K562 (cell line): ENCODE measurements around the gene DLL4. TPM values are rescaled to one million over a fixed set of nuclear protein-coding genes. Genes with fewer than 3 reads are reported as not detected.

Experiments
- ADNP ChIP-seq: fragments of 200-800 bp; sonication (Bioruptor generic); IDR thresholded peaks from 2 replicates; pipeline ENCODE4 v1.6.1; 2016; ENCODE audit warnings: missing genetic modification characterization, missing compliant biosample characterization
- HDAC1 ChIP-seq, 2 experiments: fragments of 450-650 bp; IDR thresholded peaks; 2 replicates each; pipeline ENCODE4 v1.6.1; 2016 to 2017; ENCODE audit warnings: inconsistent platforms in 1 of 2, mild to moderate bottlenecking in 1 of 2, moderate library complexity in 1 of 2
- HINFP ChIP-seq: fragments of 450-650 bp; conservative IDR thresholded peaks from 2 replicates; pipeline ENCODE4 v1.6.1; 2016; ENCODE audit warnings: missing genetic modification characterization, low read depth, mild to moderate bottlenecking, control low read depth, missing compliant biosample characterization
- KDM5B ChIP-seq: fragments of 200-600 bp; sonication (generic); IDR thresholded peaks from 2 replicates; pipeline ENCODE4 v1.6.1; 2012; ENCODE audit warnings: low read depth, mild to moderate bottlenecking, moderate library complexity, low read length, control low read depth, inconsistent platforms; ENCODE audit not compliant: insufficient replicate concordance
- MAZ ChIP-seq, 2 experiments: fragments of 450-650 bp in 1 of 2; sonication (generic) in 1 of 2; formaldehyde crosslinking; IDR thresholded peaks in 1 of 2; conservative IDR thresholded peaks in 1 of 2; 2 replicates each; pipeline versions ENCODE4 v1.4.0 to v1.5.0; 2020; ENCODE audit warnings: mild to moderate bottlenecking in 1 of 2, missing genetic modification reagents in 1 of 2
- MECOM ChIP-seq: fragments of 250-450 bp; sonication (Bioruptor Pico); IDR thresholded peaks from 2 replicates; pipeline ENCODE4 v1.8.0; 2022; ENCODE audit warnings: inconsistent platforms
- NR4A1 ChIP-seq, 2 experiments: fragments of 250-450 bp in 1 of 2; fragments of 450-650 bp in 1 of 2; sonication (Bioruptor Pico) in 1 of 2; IDR thresholded peaks; 2 replicates each; pipeline versions ENCODE4 v1.4.0 to v1.6.1; 2016 to 2020; ENCODE audit warnings: mild to moderate bottlenecking in 2 of 2, missing compliant biosample characterization in 1 of 2, missing genetic modification characterization in 1 of 2, moderate library complexity in 1 of 2
- SIX5 ChIP-seq, 2 experiments: IDR thresholded peaks; 2 replicates each; pipeline ENCODE4 v1.6.1; 2011; ENCODE audit warnings: low read length in 2 of 2, borderline replicate concordance in 1 of 2, low read depth in 1 of 2, mild to moderate bottlenecking in 1 of 2, moderate library complexity in 1 of 2; ENCODE audit not compliant: insufficient read depth in 1 of 2
- SNIP1 ChIP-seq: fragments of 450-650 bp; IDR thresholded peaks from 2 replicates; pipeline ENCODE4 v1.7.1; 2017; ENCODE audit warnings: low read depth, mild to moderate bottlenecking
- SOX6 ChIP-seq: fragments of 450-650 bp; IDR thresholded peaks from 2 replicates; pipeline ENCODE4 v1.6.1; 2014; ENCODE audit warnings: mild to moderate bottlenecking
- SP2 ChIP-seq: IDR thresholded peaks from 2 replicates; pipeline ENCODE4 v1.6.1; 2011; ENCODE audit warnings: mild to moderate bottlenecking, low read depth, low read length, moderate library complexity; ENCODE audit not compliant: poor library complexity, severe bottlenecking; ENCODE audit errors: extremely low read depth
- SRSF7 ChIP-seq: fragments of 200-400 bp; formaldehyde crosslinking; optimal IDR thresholded peaks from 2 replicates; pipeline ENCODE3; 2017; ENCODE audit warnings: mild to moderate bottlenecking, low read depth, low read length
- TAF1 ChIP-seq: IDR thresholded peaks from 2 replicates; pipeline ENCODE4 v1.6.1; 2011; ENCODE audit warnings: mild to moderate bottlenecking, low read length, moderate library complexity; ENCODE audit not compliant: insufficient read depth, control insufficient read depth, severe bottlenecking; ENCODE audit errors: extremely low read depth
- TFAM ChIP-seq: fragments of 250-450 bp; sonication (Bioruptor Pico); conservative IDR thresholded peaks from 2 replicates; pipeline ENCODE4 v1.5.0; 2021; ENCODE audit warnings: mild to moderate bottlenecking, moderate library complexity
- XRCC4 ChIP-seq: IDR thresholded peaks from one replicate; pipeline ENCODE4 v1.6.1; 2011; ENCODE audit not compliant: insufficient read depth, insufficient read length; ENCODE audit errors: extremely low read depth
- ZNF384 ChIP-seq: IDR thresholded peaks from 2 replicates; pipeline ENCODE4 v1.6.1; 2012; ENCODE audit warnings: low read depth, low read length, improper control_type of control experiment
- ZNF551 ChIP-seq: fragments of 250-450 bp; sonication (Bioruptor Pico); IDR thresholded peaks from 2 replicates; pipeline ENCODE4 v1.5.0; 2021; ENCODE audit warnings: mild to moderate bottlenecking, moderate library complexity
- polyA plus RNA-seq, 8 experiments: library from polyadenylated mRNA; depleted of rRNA in 4 of 8; stranded (reverse) in 5 of 8; unstranded in 3 of 8; fragments of >200 nt; fragmentation: Nextera tagmentation in 2 of 8; fragmentation: Illumina TruSeq in 1 of 8; extraction: Ambion mirVana in 2 of 8; extraction: Trizol in 1 of 8; gene quantifications; 2 replicates each; pipeline versions ENCODE4 v1.2.1 to v1.2.3, GENCODE V29; 2011 to 2014; ENCODE audit warnings: inconsistent platforms in 1 of 8, missing spikeins in 1 of 8
- total RNA-seq, 7 experiments: library from RNA; depleted of rRNA in 6 of 7; stranded (reverse); fragments of >200 nt in 6 of 7; fragmentation: Illumina TruSeq in 2 of 7; extraction: Trizol in 2 of 7; gene quantifications; 2 replicates each; pipeline versions ENCODE4 v1.2.1 to v1.2.3, GENCODE V29; 2011 to 2021; ENCODE audit warnings: low replicate concordance in 1 of 7
- TF ChIP-seq, protein P1 (sequence below), 2 experiments: IDR thresholded peaks; 2 replicates each; pipeline ENCODE4 v1.6.1; 2012; ENCODE audit warnings: improper control_type of control experiment in 2 of 2, low read depth in 2 of 2, low read length in 2 of 2, borderline replicate concordance in 1 of 2
- TF ChIP-seq, protein P2 (sequence below): fragments of 200-800 bp; sonication (Bioruptor generic); IDR thresholded peaks from 2 replicates; pipeline ENCODE4 v1.6.1; 2017; ENCODE audit warnings: missing genetic modification characterization, missing compliant biosample characterization
- TF ChIP-seq, protein P3 (sequence below): fragments of 250-450 bp; sonication (Bioruptor Pico); IDR thresholded peaks from 2 replicates; pipeline ENCODE4 v1.6.1; 2021; ENCODE audit warnings: mild to moderate bottlenecking

DLL4 gene
- total and polyA plus RNA-seq, 9 of the 15 experiments (the other 6 are each of a cell fraction or from before 2014, with no cell fraction given): 0.04 to 1.1 (median 0.41) TPM; not detected in 1

DNA sequence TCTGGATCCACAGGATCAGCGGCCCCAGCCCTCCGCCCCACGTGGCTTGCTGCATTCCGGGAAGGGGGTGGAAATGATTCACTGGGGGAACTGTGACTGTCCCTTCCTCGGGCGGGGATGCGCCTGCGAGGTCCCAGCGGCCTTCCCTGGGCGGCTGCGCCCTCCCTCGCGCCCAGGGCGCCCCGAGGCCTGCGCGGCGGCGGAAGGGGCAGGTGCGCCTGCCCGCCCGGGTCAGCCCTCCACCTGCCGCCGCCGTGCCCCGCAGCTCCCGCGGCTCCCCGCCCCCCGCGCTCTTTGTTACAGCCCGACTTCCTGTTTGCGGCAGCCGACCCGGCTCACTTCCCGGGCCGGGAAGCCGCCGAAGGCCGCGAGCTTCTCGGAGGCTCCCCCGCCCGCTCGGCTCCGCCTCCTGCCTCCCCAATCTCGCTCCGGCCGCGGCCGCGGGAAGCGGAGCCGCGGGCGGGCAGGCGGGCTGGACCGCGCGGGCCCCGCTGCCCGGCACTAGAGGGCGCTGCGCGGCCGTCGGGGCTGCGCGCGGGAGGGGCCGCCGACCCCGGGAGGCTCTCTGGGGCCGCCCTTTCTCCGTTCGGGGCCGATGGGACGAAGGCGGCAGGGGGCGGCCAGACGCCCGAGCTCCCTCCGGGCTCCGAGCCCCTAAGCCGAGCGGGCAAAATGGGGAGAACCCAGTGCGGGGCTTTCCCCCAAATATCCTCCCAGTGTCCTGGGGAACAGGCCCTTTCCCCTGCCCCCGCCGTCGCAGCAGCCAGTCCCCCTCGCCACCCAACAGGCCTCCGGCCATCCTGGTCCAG lies 12.6 kb downstream of the DLL4 start (continued):
- TF ChIP-seq KDM5B: peak; percentile 59
- 0 out of 2 replicates have a peak, but pooled peaks have one; percentile 42 for TF ChIP-seq MECOM (CRISPR knock-in tag)
- no peak for TF ChIP-seq XRCC4
- TF ChIP-seq ZNF384: no peak
- TF ChIP-seq HDAC1 (IDR thresholded peaks at IDR 0.05): no peak
- no peak for TF ChIP-seq ZNF551 (CRISPR knock-in tag)
- TF ChIP-seq ADNP (tag): no peak
- no peak for TF ChIP-seq SIX5 (IDR thresholded peaks at IDR 0.05; ENCODE audit: borderline replicate concordance in 1 of 2, insufficient read depth in 1 of 2, low read depth in 1 of 2, low read length in 2 of 2)
- TF ChIP-seq TFAM (CRISPR knock-in tag): no peak
- TF ChIP-seq NR4A1 (CRISPR knock-in tag; IDR thresholded peaks at IDR 0.05): no peak
- TF ChIP-seq NR4A1 (tag; IDR thresholded peaks at IDR 0.05): no peak
- TF ChIP-seq, protein P1, sequence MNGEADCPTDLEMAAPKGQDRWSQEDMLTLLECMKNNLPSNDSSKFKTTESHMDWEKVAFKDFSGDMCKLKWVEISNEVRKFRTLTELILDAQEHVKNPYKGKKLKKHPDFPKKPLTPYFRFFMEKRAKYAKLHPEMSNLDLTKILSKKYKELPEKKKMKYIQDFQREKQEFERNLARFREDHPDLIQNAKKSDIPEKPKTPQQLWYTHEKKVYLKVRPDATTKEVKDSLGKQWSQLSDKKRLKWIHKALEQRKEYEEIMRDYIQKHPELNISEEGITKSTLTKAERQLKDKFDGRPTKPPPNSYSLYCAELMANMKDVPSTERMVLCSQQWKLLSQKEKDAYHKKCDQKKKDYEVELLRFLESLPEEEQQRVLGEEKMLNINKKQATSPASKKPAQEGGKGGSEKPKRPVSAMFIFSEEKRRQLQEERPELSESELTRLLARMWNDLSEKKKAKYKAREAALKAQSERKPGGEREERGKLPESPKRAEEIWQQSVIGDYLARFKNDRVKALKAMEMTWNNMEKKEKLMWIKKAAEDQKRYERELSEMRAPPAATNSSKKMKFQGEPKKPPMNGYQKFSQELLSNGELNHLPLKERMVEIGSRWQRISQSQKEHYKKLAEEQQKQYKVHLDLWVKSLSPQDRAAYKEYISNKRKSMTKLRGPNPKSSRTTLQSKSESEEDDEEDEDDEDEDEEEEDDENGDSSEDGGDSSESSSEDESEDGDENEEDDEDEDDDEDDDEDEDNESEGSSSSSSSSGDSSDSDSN (IDR thresholded peaks at IDR 0.05; ENCODE audit: borderline replicate concordance in 1 of 2, low read depth in 2 of 2, low read length in 2 of 2): peak; percentile 95
- no peak for TF ChIP-seq SRSF7
- TF ChIP-seq TAF1: peak; percentile 16
- peak; percentile 79 to 86 for TF ChIP-seq MAZ (CRISPR knock-in tag; conservative IDR thresholded peaks at IDR 0.05 in 1 of 2, IDR thresholded peaks at IDR 0.05 in 1 of 2)
- TF ChIP-seq HINFP (tag): no peak
- TF ChIP-seq, protein P2, sequence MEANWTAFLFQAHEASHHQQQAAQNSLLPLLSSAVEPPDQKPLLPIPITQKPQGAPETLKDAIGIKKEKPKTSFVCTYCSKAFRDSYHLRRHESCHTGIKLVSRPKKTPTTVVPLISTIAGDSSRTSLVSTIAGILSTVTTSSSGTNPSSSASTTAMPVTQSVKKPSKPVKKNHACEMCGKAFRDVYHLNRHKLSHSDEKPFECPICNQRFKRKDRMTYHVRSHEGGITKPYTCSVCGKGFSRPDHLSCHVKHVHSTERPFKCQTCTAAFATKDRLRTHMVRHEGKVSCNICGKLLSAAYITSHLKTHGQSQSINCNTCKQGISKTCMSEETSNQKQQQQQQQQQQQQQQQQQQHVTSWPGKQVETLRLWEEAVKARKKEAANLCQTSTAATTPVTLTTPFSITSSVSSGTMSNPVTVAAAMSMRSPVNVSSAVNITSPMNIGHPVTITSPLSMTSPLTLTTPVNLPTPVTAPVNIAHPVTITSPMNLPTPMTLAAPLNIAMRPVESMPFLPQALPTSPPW (CRISPR knock-in tag): peak; percentile 98
- TF ChIP-seq SOX6: 0 out of 2 replicates have a peak, but pooled peaks have one; percentile 39
- no peak for TF ChIP-seq SNIP1
- TF ChIP-seq, protein P3, sequence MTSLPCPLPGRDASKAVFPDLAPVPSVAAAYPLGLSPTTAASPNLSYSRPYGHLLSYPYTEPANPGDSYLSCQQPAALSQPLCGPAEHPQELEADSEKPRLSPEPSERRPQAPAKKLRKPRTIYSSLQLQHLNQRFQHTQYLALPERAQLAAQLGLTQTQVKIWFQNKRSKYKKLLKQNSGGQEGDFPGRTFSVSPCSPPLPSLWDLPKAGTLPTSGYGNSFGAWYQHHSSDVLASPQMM (CRISPR knock-in tag): no peak
- no peak for TF ChIP-seq SP2
